Kidney tubule cell (primary cell): ENCODE data around the gene ELAC2.
"Not testable (repeated sequence)": the region's sequence is repeated elsewhere in the genome, so short reads cannot be mapped to it uniquely, and the experiment has no call there.

ENCODE experiments used
- DNase-seq: peaks from one replicate; pipeline ENCODE4 v3.0.0-alpha.2; 2018; ENCODE audit warnings: low spot score

Gene ELAC2

GRCh38 chr17:12990041-12990808 is 27.6 kb downstream of the ELAC2 start:
- DNase-seq, result no peak

- DNase-seq, result no peak
Observed at GRCh38 chr17:12987120-12987519, 30.7 kb downstream of the ELAC2 start.

DNA sequence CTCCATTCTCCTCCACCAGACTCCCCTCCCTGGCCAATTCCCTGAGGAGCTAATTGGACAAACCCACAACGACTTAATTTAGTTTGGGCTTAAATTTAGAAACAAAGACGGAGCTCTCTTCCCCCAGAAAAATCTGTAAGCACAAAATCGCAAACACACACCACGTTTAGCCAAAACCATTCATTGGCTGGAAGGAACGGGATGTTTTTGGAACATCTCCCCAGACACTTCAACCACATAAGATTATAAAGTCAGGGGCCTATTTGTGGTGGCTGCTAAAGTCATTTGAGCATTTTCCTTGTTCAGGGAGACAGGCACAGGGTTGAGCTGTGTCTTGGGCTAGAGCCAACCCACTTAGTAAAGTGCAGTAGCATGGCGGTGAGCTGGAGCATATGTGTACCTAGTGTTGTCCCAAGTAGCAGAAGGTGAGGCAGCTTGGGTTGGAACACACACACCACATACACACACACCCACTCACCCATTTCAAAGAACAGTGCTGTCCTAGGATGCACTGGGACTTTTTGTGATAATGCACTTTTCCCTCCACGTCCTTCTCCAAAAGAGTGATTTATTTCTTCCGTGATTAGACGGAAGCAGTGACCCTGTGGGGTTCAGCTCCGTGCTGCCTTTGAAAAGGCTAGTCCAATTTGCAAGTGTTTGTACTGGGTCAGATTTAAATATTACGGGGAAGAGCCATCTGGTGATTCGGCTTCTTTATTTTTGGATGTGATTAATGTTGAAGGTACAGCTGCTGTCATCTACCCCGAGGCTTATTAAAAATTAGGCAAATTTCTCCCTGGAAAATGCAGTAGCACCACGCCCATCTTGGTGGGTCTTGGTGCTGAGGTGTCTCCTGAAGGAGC is 32.2 kb downstream of the ELAC2 start:
- DNase-seq, result no peak

DNA sequence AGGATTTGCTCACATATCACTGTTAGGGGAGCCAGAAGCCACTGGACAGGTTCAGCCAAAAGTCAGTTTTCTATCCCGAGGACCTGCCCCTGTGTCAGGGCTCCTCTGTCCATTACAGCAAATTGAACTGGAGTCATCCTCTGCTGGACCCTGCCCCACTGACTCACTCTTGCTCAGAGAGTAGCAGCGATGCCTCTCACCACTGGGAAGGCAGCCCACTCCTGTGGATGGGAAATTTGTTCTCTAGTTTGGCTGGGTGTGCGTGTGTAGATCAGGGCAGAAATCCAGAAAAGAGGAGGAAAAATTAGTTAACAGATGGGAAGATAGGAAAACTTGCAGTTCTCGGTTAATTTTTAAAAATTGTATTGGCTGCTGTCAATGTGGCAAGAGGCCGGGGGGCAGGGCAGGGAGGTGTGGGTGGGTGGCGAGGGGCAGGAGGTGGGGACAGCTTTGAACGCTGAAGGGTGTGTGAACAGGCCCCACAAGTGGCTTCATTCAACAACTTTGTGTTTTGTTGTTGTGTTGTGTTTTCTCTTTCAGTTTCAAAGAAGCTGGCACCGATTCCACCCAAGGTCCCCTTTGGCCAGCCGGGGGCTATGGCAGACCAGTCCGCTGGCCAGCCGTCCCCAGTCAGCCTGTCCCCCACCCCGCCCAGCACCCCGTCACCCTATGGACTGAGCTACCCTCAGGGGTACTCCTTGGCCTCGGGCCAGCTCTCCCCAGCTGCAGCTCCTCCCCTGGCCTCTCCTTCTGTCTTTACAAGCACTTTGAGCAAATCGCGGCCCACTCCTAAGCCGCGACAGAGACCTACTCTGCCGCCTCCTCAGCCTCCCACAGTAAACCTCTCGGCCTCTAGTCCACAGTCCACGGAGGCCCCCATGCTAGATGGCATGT is 33.6 kb downstream of the ELAC2 start:
- DNase-seq, result peak; percentile 51

DNA sequence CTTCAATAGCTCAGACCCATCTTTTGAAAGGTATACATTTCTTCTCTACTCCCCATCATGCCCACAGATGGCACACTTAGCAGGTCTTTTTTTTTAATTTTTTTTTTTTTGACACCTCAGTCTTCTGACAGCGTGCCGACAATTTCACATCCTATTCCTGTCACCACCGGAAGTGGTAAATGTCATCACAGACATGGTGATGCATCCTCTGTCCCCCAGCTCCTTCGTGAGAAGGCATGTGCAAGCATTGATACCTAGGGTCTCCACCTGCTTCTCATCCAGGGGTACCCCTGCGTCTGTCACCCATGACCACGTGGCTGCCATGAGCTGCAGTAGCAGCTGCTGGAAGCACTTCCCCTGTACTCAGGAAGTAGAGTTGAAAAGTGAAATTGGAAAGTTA is 35.6 kb downstream of the ELAC2 start:
- no peak for DNase-seq

DNA sequence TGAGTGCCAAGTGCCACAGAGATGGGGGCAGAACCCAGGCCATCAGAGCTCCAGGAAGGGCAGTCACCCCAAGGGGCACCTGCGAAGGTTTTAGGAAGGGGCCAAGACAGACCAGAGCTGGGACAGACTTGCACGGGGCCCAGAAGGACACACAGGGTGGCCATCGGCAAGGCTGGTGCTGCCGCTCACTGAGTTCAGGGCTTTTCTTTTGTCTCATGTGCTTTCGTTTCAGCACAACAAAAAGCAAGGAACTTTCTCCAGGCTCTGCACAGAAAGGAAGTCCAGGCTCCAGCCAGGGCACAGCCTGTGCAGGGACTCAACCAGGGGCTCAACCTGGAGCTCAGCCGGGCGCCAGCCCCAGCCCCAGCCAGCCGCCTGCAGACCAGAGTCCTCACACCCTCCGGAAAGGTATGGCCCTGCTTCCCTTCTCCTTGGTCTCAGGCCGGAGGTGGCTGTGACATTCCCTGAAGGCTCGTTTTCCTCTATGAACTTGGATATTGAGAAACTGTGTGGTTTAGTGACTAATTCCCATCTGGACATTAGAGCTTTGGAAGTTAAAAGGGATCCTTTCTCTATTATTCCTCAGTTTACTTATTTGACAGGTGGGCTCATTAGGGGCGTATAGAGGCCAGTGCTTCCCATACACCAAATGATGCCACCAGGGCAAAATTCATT is 37.9 kb downstream of the ELAC2 start:
- no peak for DNase-seq

- no peak for DNase-seq
Observed at GRCh38 chr17:12979246-12979645, 38.6 kb downstream of the ELAC2 start.

- not testable (repeated sequence) for DNase-seq
Observed at GRCh38 chr17:12978787-12979186, 39.0 kb downstream of the ELAC2 start.

- no peak for DNase-seq
Observed at GRCh38 chr17:12977008-12977751, 40.6 kb downstream of the ELAC2 start.

- DNase-seq, result no peak
Observed at GRCh38 chr17:12974005-12974531, 43.8 kb downstream of the ELAC2 start.

- no peak for DNase-seq
Observed at GRCh38 chr17:12973496-12974004, 44.3 kb downstream of the ELAC2 start.

GRCh38 chr17:12967962-12968361 is 49.9 kb downstream of the ELAC2 start:
- no peak for DNase-seq

GRCh38 chr17:12966413-12966812 is 51.4 kb downstream of the ELAC2 start:
- no peak for DNase-seq

- no peak for DNase-seq
Observed at GRCh38 chr17:12965988-12966387, 51.8 kb downstream of the ELAC2 start.

DNA sequence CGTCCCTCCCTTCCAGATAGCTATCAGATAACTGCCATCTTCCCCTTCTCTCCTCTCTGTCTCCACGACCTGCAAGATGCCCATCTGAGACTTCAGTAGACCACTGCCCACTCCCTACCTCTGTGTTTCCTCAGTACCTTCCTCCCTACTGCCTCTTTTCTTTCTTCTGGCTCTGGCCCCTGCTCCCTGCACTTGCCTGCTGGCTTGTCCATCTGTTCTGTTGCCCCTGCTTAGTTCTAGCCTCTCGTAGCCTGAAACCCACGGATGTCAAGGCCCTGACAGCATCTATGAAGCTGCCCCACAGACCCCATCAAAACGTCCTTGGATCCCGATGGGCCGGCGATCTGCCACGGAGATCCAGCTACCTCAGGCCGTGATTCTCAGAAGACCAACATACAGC is 53.0 kb downstream of the ELAC2 start:
- no peak for DNase-seq

GRCh38 chr17:12964162-12964561 is 53.7 kb downstream of the ELAC2 start:
- no peak for DNase-seq

GRCh38 chr17:12963505-12963904 is 54.3 kb downstream of the ELAC2 start:
- DNase-seq, result no peak

DNA sequence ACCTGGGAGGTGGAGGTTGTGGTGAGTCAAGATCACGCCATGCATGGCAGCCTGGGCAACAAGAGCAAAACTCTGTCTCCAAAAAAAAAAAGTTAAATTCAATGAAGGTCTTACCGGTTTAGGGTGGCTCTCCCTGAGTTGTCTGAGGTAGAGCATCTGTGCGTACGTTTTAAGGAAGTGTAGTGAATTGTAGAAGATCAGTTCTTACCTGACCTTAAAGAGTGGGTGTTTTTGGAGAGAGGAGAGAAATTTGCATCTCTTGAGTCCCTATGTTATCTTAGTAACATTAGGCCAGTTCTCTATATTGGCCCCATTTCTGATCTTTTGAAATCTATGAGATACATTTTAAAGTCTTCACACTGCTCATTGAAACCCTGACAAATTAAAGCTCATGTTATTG is 56.2 kb downstream of the ELAC2 start:
- no peak for DNase-seq

DNA sequence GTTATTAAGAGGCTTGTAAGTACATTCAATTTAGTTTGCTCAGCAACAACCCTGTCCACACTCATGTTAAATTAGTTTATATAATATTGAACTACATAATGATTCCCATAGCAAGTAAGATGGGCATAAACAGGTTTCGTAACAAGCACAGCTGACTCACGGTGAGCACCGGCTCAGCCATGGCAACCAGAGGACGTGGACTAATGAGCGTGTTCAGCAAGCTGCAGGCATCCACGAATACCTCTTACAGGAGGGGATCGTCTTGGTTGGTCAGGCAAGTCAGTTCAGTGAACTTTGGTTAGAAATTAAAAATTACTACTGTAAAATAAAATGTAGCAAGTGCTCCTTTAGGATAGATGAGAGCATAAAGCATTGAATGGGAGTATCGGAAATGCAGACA is 58.4 kb downstream of the ELAC2 start:
- peak; percentile 92 for DNase-seq

GRCh38 chr17:12958786-12959185 is 59.0 kb downstream of the ELAC2 start:
- DNase-seq, result peak; percentile 65

- no peak for DNase-seq
Observed at GRCh38 chr17:12955521-12955920, 62.3 kb downstream of the ELAC2 start.
